ENCODE measurements around the gene CTIF.

The CTIF gene

DNA sequence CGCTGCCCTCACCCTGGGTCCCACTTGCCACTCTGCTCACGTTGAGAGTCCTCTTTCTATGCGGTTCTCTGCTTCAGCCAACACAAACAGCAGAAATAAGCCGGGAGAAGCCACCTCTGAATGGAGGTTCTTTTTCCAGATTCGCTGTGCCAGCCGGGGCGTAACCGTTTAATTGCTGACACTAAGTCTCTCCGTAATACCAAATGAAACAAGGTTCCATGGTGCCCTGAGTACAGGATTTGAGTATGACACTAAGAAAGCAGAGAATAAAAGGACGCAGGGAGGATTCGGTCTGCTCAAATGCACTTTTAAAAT, 37.6 kb downstream of the CTIF start:
- DNase-seq: no peak
- H3K4me1 ChIP-seq: peaks cover 16% of the 10 kb centered on the region
- H3K9me3 ChIP-seq: no peaks in the 10 kb centered on the region
- H3K27me3 ChIP-seq: no peaks in the 10 kb centered on the region
- TF ChIP-seq, protein P1, sequence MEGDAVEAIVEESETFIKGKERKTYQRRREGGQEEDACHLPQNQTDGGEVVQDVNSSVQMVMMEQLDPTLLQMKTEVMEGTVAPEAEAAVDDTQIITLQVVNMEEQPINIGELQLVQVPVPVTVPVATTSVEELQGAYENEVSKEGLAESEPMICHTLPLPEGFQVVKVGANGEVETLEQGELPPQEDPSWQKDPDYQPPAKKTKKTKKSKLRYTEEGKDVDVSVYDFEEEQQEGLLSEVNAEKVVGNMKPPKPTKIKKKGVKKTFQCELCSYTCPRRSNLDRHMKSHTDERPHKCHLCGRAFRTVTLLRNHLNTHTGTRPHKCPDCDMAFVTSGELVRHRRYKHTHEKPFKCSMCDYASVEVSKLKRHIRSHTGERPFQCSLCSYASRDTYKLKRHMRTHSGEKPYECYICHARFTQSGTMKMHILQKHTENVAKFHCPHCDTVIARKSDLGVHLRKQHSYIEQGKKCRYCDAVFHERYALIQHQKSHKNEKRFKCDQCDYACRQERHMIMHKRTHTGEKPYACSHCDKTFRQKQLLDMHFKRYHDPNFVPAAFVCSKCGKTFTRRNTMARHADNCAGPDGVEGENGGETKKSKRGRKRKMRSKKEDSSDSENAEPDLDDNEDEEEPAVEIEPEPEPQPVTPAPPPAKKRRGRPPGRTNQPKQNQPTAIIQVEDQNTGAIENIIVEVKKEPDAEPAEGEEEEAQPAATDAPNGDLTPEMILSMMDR (IDR thresholded peaks at IDR 0.05; ENCODE audit: low read depth, low read length): no peak
- H3K36me3 ChIP-seq: no peaks in the 10 kb centered on the region
- H3K4me3 ChIP-seq (ENCODE audit: low read depth, low read length): no peak overlapping the region

DNA sequence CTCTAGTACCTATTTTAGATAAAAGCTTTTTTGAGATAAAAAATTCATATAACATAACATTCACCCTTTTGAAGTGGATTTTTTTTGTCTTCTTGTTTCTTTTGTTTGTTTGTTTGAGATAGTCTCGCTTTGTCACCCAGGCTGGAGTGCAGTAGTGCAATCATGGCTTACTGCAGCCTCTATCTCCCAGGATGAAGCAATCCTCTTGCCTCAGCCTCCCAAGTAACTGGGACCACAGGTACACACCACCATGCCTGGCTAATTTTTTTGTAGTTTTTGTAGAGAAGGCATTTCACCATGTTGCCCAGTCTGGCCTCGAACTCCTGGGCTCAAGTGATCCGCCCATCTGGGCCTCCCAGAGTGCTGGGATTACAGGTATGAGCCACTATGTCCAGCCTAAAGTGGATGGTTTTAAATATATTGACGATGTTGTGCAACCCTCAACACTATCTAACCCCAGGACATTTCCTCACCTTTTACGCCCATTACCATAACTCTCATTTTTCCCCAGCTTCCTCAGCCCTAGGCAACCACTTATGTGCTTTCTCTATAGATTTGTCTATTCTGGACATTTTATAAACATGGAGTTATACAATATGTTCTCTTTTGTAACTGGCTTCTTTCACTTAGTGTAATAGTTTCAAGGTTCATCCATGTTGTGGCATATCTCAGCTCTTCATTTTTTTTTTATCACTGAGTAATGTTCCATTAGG, 38.8 kb downstream of the CTIF start:
- H3K4me1 ChIP-seq: peaks cover 16% of the 10 kb centered on the region
- no peaks in the 10 kb centered on the region for H3K27me3 ChIP-seq
- TF ChIP-seq, protein P1 (IDR thresholded peaks at IDR 0.05; ENCODE audit: low read depth, low read length): no peak
- no peaks in the 10 kb centered on the region for H3K9me3 ChIP-seq
- H3K36me3 ChIP-seq: no peaks in the 10 kb centered on the region
- DNase-seq: no peak
- no peak overlapping the region for H3K4me3 ChIP-seq (ENCODE audit: low read depth, low read length)

DNA sequence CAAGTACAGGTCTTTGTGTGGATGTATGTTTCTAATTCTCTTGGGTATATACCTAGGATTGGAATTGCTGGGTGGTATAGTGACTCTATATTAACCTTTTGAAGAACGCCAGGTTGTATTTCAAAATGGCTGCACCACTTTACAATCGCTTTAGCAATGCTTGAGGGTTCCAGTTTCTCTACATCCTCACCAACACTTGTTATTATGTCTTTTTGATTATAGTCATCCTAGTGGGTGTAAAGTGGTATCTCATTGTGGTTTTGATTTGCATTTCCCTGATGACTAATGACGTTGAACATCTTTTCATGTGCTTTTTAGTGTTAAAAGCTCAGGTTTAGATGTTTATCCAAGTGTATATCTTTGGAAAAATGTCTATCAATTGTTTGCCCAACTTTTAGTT, 39.5 kb downstream of the CTIF start:
- Histone ChIP-seq H3K36me3 (no peaks in the 10 kb centered on the region), H3K9me3 (no peaks in the 10 kb centered on the region), H3K27me3 (no peaks in the 10 kb centered on the region), H3K4me1 (peaks cover 16% of the 10 kb centered on the region), H3K4me3 (ENCODE audit: low read depth, low read length) (no peak overlapping the region)
- TF ChIP-seq, protein P1 (IDR thresholded peaks at IDR 0.05; ENCODE audit: low read depth, low read length): no peak
- DNase-seq: no peak

DNA sequence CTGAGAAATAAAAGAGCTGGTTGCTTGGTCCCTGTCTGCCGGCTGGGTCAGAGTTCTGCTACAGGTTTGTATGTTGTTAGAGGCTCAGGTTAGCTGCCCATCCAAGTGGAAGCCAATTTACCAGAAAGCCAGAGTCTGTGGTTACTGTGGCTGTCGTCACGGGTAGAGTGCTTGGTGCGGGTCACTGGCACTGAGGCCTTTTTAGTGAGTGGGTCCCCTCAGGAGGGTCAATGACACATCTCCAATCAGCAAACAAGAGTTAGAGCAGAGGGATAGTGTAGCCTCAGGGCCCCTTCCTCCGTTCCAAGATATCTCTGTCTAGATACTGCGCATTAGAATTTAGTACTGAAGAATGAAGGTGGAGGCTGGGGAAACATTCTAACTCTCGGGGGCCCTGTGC, 41.2 kb downstream of the CTIF start:
- H3K9me3 ChIP-seq: no peaks in the 10 kb centered on the region
- no peaks in the 10 kb centered on the region for H3K36me3 ChIP-seq
- DNase-seq: no peak
- TF ChIP-seq, protein P1 (IDR thresholded peaks at IDR 0.05; ENCODE audit: low read depth, low read length): no peak
- H3K4me3 ChIP-seq (ENCODE audit: low read depth, low read length): no peak overlapping the region
- H3K27me3 ChIP-seq: no peaks in the 10 kb centered on the region
- peaks cover 12% of the 10 kb centered on the region for H3K4me1 ChIP-seq

DNA sequence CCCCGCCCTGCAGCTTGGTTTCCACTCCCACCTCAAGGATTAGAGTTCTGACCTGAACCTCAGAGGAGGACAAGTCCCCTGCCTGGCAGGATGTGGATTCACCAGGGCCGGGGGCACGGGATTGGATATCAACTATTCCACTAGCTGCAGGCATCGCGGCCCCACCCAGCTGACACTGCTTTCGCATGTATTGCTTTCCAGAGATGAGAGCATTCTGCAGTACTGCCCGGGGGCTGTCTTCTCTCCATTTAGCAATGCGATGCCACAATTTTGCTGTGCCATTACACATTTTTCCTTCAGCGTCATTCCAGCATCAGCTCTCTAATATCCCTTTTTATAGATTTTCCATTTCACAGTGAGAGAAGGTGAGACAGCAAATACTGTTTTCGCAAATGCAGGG, 42.0 kb downstream of the CTIF start:
- TF ChIP-seq, protein P1 (IDR thresholded peaks at IDR 0.05; ENCODE audit: low read depth, low read length): no peak
- Histone ChIP-seq H3K4me3 (ENCODE audit: low read depth, low read length) (no peak overlapping the region), H3K36me3 (no peaks in the 10 kb centered on the region), H3K9me3 (no peaks in the 10 kb centered on the region), H3K27me3 (no peaks in the 10 kb centered on the region), H3K4me1 (peaks cover 9% of the 10 kb centered on the region)
- DNase-seq: no peak

DNA sequence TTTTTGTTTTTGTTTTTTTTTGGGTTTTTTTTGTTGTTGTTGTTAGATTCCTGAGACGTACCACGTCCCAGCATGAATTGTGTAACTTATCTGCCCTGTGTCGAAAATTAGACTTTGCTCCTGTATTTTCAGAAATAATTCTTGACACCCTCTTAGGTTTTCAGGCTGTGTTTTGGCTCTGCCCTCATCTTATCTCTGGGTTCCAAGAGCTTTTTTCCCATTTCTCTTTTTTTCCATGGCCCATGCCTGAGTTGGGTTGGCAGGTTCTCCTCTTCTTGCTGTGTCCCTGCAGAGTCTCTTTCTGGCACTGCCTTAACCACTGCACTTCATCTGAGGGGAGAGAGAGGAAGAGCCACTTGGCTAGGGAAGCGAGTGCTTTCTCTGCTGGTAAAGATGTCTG, 42.4 kb downstream of the CTIF start:
- no peak for DNase-seq
- H3K4me1 ChIP-seq: peaks cover 4% of the 10 kb centered on the region
- TF ChIP-seq, protein P1 (IDR thresholded peaks at IDR 0.05; ENCODE audit: low read depth, low read length): no peak
- no peaks in the 10 kb centered on the region for H3K27me3 ChIP-seq
- H3K4me3 ChIP-seq (ENCODE audit: low read depth, low read length): no peak overlapping the region
- no peaks in the 10 kb centered on the region for H3K9me3 ChIP-seq
- H3K36me3 ChIP-seq: no peaks in the 10 kb centered on the region

Measured in BE2C (cell line).